OCI-LY7 (cell line): ENCODE results near the gene TAAR2.

Experiments used
- CTCF ChIP-seq: fragments of 200-600 bp; sonication (generic); conservative IDR thresholded peaks from 2 replicates; pipeline ENCODE4 v1.5.1; 2014; ENCODE audit warnings: mild to moderate bottlenecking, antibody characterized with exemption, low read length, moderate library complexity, mixed read lengths
- EZH2phosphoT487 ChIP-seq: fragments of 200-600 bp; sonication (generic); IDR thresholded peaks from 2 replicates; pipeline ENCODE4 v1.6.1; 2018; ENCODE audit warnings: low read depth, borderline replicate concordance, mild to moderate bottlenecking, mixed run types, antibody characterized with exemption, low read length, moderate library complexity, mixed read lengths

- TF ChIP-seq CTCF (no peak), EZH2phosphoT487 (no peak)
Measured at GRCh38 chr6:132587424-132587823, 36.7 kb downstream of the TAAR2 start.
